HG02759 (cell line): ENCODE results near the gene AFMID.

Source experiments
- ATAC-seq: cut with Tn5 transposase; IDR thresholded peaks from one replicate; pipeline ENCODE4 v1.9.1; 2021; ENCODE audit warnings: mild to moderate bottlenecking, moderate library complexity; ENCODE audit not compliant: unreplicated experiment

AFMID gene

GRCh38 chr17:78236362-78237127 lies 49.4 kb downstream of the AFMID start:
- no peak for ATAC-seq

- no peak for ATAC-seq
These were observed 50.3 kb downstream of the AFMID start for GRCh38 chr17:78237401-78238012.

GRCh38 chr17:78238823-78239488 lies 51.8 kb downstream of the AFMID start:
- no peak for ATAC-seq

- ATAC-seq = no peak
These were observed 52.3 kb downstream of the AFMID start for GRCh38 chr17:78239489-78239931.

- no peak for ATAC-seq
These were observed 53.0 kb downstream of the AFMID start for GRCh38 chr17:78240012-78240655.

GRCh38 chr17:78240839-78241238 lies 53.7 kb downstream of the AFMID start:
- ATAC-seq = no peak

GRCh38 chr17:78241277-78242023 lies 54.3 kb downstream of the AFMID start:
- ATAC-seq = no peak

GRCh38 chr17:78242024-78242742 lies 55.0 kb downstream of the AFMID start:
- ATAC-seq = no peak

GRCh38 chr17:78247304-78247703 lies 60.1 kb downstream of the AFMID start:
- ATAC-seq = no peak

GRCh38 chr17:78248051-78248914 lies 61.1 kb downstream of the AFMID start:
- no peak for ATAC-seq

GRCh38 chr17:78249074-78249817 lies 62.1 kb downstream of the AFMID start:
- no peak for ATAC-seq

GRCh38 chr17:78249818-78250806 lies 63.0 kb downstream of the AFMID start:
- ATAC-seq = no peak

GRCh38 chr17:78250891-78251772 lies 64.0 kb downstream of the AFMID start:
- ATAC-seq = peak; percentile 63

GRCh38 chr17:78251773-78252103 lies 64.6 kb downstream of the AFMID start:
- no peak for ATAC-seq

- no peak for ATAC-seq
These were observed 65.0 kb downstream of the AFMID start for GRCh38 chr17:78252111-78252634.
